Activated CD4-positive, alpha-beta T cell treated with anti-CD3 and anti-CD28 coated beads for 36 hours (primary cell): ENCODE measurements around the gene UBE2G2. TPM values are rescaled to one million over a fixed set of nuclear protein-coding genes. Genes with fewer than 3 reads are reported as not detected.

Source experiments
- ATAC-seq: fragments of 200-7000 bp; cut with Tn5 transposase; one replicate; pipeline ENCODE4 v1.10.0; 2021; ENCODE audit warnings: mild to moderate bottlenecking, moderate library complexity
- CTCF ChIA-PET: fragments of 350-600 bp; sonication (Branson Sonifier 250); formaldehyde crosslinking; loops from one replicate; lab custom pipeline; 2021; ENCODE audit warnings: antibody characterized with exemption; lab: Charles Lee
- POLR2A ChIA-PET: fragments of 350-600 bp; sonication (Branson Sonifier 250); formaldehyde crosslinking; loops from one replicate; lab custom pipeline; 2021; ENCODE audit warnings: antibody characterized with exemption, inconsistent platforms; lab: Charles Lee
- DNase-seq: peaks from one replicate; pipeline ENCODE4 v3.0.0-alpha.2; 2020
- H3K27ac Mint-ChIP-seq: one replicate; pipeline ENCODE4 v1.8.0; 2021; ENCODE audit warnings: mixed read lengths
- H3K27me3 Mint-ChIP-seq: one replicate; pipeline ENCODE4 v1.8.0; 2021; ENCODE audit warnings: mixed read lengths
- H3K36me3 Mint-ChIP-seq: one replicate; pipeline ENCODE4 v1.8.0; 2021; ENCODE audit warnings: low read depth, mixed read lengths
- H3K4me1 Mint-ChIP-seq: one replicate; pipeline ENCODE4 v1.8.0; 2021; ENCODE audit warnings: mixed read lengths
- H3K4me3 Mint-ChIP-seq: one replicate; pipeline ENCODE4 v1.8.0; 2021; ENCODE audit warnings: mild to moderate bottlenecking, moderate library complexity, mixed read lengths
- H3K9me3 Mint-ChIP-seq: one replicate; pipeline ENCODE4 v1.8.0; 2021; ENCODE audit warnings: low read depth, mixed read lengths
- intact Hi-C, 2 experiments: fragments of 100-400 bp; cut with DNase I in 1 of 2; cut with micrococcal nuclease in 1 of 2; formaldehyde crosslinking; loops; one replicate each; pipeline versions ENCODE4 v1.14.2 to v1.15.1; 2022 to 2024; cut with DNase I, micrococcal nuclease
- total RNA-seq, 2 experiments: library from RNA; stranded (reverse); gene quantifications; one replicate each; pipeline ENCODE4 v1.2.3, GENCODE V29; 2021

Gene UBE2G2
- total RNA-seq, 2 experiments from 2014 or later, result 103 to 121 TPM

DNA sequence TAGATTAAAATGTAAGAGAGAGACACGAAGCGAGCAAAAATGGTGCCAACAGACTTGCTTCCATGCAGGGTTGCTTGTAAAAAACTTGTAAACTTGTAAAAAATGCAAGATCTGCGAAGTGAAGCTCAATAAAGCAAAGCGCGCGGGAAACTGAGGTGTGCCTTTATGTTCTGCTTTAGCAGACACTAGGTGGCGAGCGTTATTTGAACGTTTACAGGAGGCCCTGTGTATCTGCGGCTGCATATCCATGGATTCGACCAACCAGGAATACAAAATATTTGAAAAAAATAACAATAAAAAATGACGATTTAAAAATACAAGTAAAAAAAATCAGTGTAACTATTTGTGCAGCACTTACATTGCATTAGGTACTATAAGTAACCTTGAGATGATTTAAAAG is 1.5 kb downstream of the UBE2G2 start:
- no peaks in the 10 kb centered on the region for H3K9me3 Mint-ChIP-seq
- H3K4me1 Mint-ChIP-seq, result peaks cover 70% of the 10 kb centered on the region
- ChIA-PET CTCF (interaction anchor here (0.8 to 3.1 kb wide), 18 partner anchors 8 to 290 kb away, joined by 3 to 19 read pairs (median 4); partner anchors contain the start of genes PTTG1IP and SLX9), POLR2A (no interaction called here)
- H3K4me3 Mint-ChIP-seq, result peak overlapping the region; percentile 94
- intact Hi-C loops, result loop anchor here (2.0 to 5.0 kb wide), 4 partner anchors 47 to 277 kb away; partner anchors contain the start of gene ITGB2 (in 1 of the 2)
- peaks cover 60% of the 10 kb centered on the region for H3K36me3 Mint-ChIP-seq
- H3K27ac Mint-ChIP-seq, result peak overlapping the region; percentile 90
- H3K27me3 Mint-ChIP-seq, result no peaks in the 10 kb centered on the region
- ATAC-seq (no peak), DNase-seq (peak; percentile 50)

DNA sequence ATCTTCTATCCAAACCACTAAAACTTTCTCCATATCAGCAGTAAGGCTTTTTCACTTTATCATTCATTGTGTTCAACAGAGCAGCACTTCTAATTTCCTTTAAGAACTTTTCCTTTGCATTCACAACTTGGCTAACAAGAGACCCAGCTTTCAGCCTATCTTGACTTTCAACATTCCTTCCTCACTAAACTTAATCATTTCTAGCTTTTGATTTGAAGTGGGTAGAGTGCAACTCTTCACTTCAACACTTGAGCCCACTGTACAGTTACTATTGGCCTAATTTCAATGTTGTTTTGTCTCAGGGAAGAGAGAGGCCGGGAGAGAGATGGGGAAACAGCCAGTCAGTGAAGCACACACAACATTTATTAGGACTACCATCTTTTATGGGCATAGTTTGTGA is 2.0 kb downstream of the UBE2G2 start:
- H3K36me3 Mint-ChIP-seq, result peaks cover 56% of the 10 kb centered on the region

DNA sequence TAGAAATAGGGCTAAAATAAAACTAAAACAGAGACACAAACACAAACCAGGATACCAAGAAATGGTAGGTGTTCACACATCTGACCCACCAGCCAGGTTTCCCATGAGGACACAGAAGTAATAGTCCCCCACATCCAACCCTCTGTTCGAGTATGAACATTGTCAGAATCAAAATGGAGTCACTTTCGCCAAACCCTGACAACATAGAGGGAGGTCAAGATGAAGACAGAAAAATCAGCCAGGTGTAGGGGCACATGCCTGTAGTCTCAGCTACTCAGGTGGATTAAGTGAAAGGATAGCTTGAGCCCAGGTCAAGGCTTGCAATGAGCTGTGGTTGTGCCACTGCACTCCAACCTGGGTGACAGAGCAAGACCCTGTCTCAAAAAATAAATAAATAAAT is 3.8 kb downstream of the UBE2G2 start:
- DNase-seq (no peak), ATAC-seq (no peak)
- Mint-ChIP-seq H3K36me3 (peaks cover 48% of the 10 kb centered on the region), H3K4me3 (no peak overlapping the region), H3K4me1 (peaks cover 71% of the 10 kb centered on the region), H3K27ac (no peak overlapping the region), H3K9me3 (no peaks in the 10 kb centered on the region), H3K27me3 (no peaks in the 10 kb centered on the region)
- CTCF ChIA-PET, result interaction anchor here (1.0 kb wide), 1 partner anchor 287 kb away, joined by 3 read pairs; no protein-coding TSS in a partner anchor
- intact Hi-C loops, result no loop called here
- POLR2A ChIA-PET, result no interaction called here

More for the DNA sequence above, 2.0 kb downstream of the UBE2G2 start:
- H3K4me3 Mint-ChIP-seq, result peak overlapping the region; percentile 94
- ATAC-seq (no peak), DNase-seq (no peak)
- CTCF ChIA-PET, result interaction anchor here (0.7 to 3.1 kb wide), 17 partner anchors 8 to 289 kb away, joined by 3 to 19 read pairs (median 4); partner anchors contain the start of genes PTTG1IP and SLX9
- intact Hi-C loops, result loop anchor here (2.0 to 5.0 kb wide), 4 partner anchors 47 to 278 kb away; partner anchors contain the start of gene ITGB2 (in 1 of the 2)
- H3K9me3 Mint-ChIP-seq, result no peaks in the 10 kb centered on the region
- H3K27me3 Mint-ChIP-seq, result no peaks in the 10 kb centered on the region
- H3K27ac Mint-ChIP-seq, result peak overlapping the region; percentile 66
- POLR2A ChIA-PET, result no interaction called here
- peaks cover 70% of the 10 kb centered on the region for H3K4me1 Mint-ChIP-seq

DNA sequence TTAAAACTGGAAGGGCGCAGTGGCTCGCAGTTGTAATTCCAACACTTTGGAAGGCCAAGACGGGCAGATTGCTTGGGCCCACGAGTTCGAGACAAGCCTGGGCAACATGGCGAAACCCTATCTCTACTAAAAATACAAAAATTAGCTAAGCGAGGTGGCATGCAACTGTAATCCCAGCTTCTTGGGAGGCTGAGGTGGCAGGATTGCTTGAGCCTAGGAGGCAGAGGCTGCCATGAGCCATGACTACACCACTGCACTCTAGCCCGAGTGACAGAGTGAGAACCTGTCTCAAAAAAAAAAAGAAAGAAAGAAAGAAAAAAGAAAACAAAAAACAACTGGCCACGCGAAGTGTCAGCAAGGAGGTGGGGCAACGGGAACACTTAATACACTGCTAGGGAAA is 6.3 kb downstream of the UBE2G2 start:
- intact Hi-C loops, result no loop called here
- ChIA-PET CTCF (no interaction called here), POLR2A (no interaction called here)
- Mint-ChIP-seq H3K27ac (no peak overlapping the region), H3K4me3 (no peak overlapping the region), H3K4me1 (peaks cover 79% of the 10 kb centered on the region), H3K36me3 (peaks cover 55% of the 10 kb centered on the region), H3K27me3 (no peaks in the 10 kb centered on the region), H3K9me3 (no peaks in the 10 kb centered on the region)
- no peak for ATAC-seq
- DNase-seq, result no peak

DNA sequence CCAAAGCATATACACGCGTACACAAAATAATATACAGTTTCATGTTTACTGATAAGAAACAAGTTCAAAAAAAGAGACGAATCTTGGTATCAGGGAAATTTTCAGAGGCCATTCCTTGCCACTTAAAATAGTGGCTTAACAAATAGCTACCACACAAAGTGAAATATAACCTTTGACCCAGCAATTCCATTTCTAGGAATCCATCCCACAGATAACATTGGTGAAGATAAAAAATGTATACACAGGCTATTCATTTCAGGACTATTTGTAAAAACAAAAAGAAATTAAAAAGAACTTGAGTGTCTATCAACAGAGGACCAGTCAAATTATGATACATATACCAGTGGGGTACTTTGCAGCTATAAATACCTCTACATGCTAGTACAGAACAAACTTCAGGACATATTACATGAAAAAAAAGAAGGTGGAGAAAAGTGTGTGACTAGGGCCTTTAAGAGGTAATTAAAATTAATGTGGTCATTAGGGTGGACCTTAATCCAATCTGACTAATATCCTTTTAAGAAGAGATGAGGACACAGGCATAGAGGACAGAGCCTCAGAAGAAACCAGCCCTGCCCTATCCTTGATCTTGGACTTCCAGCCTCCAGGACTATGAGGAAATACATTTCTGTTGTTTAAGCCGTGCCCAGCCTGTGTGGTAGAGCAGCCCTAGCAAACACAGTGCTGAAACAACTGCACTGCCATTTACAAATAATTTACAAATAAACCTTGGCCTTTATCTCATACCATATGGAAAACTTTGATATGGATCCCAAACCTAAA is 7.8 kb downstream of the UBE2G2 start:
- Mint-ChIP-seq H3K9me3 (no peaks in the 10 kb centered on the region), H3K4me1 (peaks cover 75% of the 10 kb centered on the region), H3K4me3 (no peak overlapping the region), H3K36me3 (peaks cover 44% of the 10 kb centered on the region), H3K27me3 (no peaks in the 10 kb centered on the region), H3K27ac (peak overlapping the region; percentile 38)
- POLR2A ChIA-PET, result interaction anchor here (0.5 to 0.7 kb wide), 3 partner anchors 8 to 29 kb away, joined by 3 to 4 read pairs (median 3); no protein-coding TSS in a partner anchor
- intact Hi-C loops, result loop anchor here (1.0 kb wide), 2 partner anchors 282 to 283 kb away; no protein-coding TSS in a partner anchor
- ATAC-seq, result peak; percentile 17
- CTCF ChIA-PET, result interaction anchor here (0.6 to 2.2 kb wide), 53 partner anchors 8 to 803 kb away, joined by 3 to 26 read pairs (median 4); partner anchors contain the start of genes PTTG1IP, TSPEAR and UBE2G2
- no peak for DNase-seq

DNA sequence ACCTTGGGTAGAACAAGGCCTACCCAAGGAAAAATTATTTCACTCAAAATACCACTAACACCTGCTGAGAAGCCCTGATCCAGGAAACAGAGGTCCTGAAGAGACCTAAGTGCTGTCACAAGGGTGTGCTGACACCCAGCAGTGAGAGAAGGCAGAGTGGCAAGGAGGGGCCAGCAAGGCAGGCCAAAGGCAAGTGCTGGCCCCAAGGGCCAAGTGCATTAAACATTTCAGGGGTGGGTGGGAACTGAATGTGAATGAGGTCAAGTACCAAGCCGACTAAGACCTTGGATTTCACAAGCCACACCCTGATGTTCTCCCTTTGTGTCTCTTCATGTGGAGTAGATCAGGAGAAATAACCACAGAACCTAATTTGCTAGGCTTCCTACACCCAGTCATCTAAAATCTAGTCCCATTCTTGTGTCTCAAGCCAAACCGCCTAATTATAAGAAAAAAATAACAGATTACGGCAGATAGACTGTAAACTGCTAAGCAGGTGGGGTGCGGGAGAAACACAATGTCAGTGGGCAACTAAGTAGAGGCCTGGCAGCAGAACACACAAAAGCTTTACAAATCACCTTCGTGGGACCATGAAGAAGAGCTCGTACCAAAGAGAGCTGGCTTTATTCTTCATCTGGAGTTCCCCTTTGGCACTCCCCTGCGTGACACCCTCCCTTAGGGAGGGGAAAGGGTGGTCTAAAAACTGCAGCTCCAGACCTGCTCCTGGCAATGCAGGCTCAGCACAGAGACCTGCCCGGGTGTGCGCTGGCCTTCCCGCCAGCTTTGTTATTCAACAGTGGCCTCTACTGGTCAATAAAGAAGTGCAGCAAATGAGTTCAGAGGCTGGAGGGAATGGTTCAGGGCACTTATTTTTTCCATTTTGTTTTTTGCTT is 8.7 kb downstream of the UBE2G2 start:
- H3K36me3 Mint-ChIP-seq, result peaks cover 37% of the 10 kb centered on the region
- intact Hi-C loops, result loop anchor here (1.0 kb wide), 2 partner anchors 282 to 283 kb away; no protein-coding TSS in a partner anchor
- ChIA-PET CTCF (interaction anchor here (0.6 to 2.2 kb wide), 53 partner anchors 8 to 855 kb away, joined by 3 to 26 read pairs (median 4); partner anchors contain the start of genes PTTG1IP, TSPEAR and UBE2G2), POLR2A (interaction anchor here (0.6 to 0.7 kb wide), 3 partner anchors 9 to 300 kb away, joined by 3 to 4 read pairs (median 3); no protein-coding TSS in a partner anchor)
- no peaks in the 10 kb centered on the region for H3K9me3 Mint-ChIP-seq
- peak overlapping the region; percentile 53 for H3K27ac Mint-ChIP-seq
- H3K4me3 Mint-ChIP-seq, result no peak overlapping the region
- ATAC-seq, result peak; percentile 92
- peak; percentile 71 for DNase-seq
- peaks cover 67% of the 10 kb centered on the region for H3K4me1 Mint-ChIP-seq
- no peaks in the 10 kb centered on the region for H3K27me3 Mint-ChIP-seq

DNA sequence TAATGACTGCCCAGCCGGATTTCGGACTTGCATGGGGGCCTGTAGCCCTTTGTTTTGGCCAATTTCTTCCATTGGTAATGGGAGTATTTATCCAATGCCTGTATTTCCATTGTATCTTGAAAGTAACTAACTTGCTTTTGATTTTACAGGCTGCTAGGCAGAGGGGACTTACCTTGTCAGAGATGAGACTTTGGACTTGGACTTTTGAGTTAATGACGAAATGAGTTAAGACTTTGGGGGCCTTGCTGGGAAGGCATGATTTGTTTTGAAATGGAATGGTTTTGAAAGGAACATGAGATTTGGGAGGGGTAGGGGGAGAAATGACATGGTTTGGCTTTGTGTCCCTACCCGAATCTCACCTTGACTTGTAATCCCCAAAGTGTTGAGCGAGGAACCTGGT is 9.6 kb downstream of the UBE2G2 start:
- intact Hi-C loops, result no loop called here
- CTCF ChIA-PET, result interaction anchor here (0.7 to 1.3 kb wide), 2 partner anchors 8 to 281 kb away, joined by 3 to 4 read pairs; no protein-coding TSS in a partner anchor
- Mint-ChIP-seq H3K27me3 (no peaks in the 10 kb centered on the region), H3K36me3 (peaks cover 36% of the 10 kb centered on the region), H3K4me1 (peaks cover 61% of the 10 kb centered on the region), H3K27ac (peak overlapping the region; percentile 42), H3K9me3 (no peaks in the 10 kb centered on the region), H3K4me3 (no peak overlapping the region)
- no peak for DNase-seq
- POLR2A ChIA-PET, result interaction anchor here (0.7 kb wide), 1 partner anchor 276 kb away, joined by 3 read pairs; no protein-coding TSS in a partner anchor
- ATAC-seq, result no peak

DNA sequence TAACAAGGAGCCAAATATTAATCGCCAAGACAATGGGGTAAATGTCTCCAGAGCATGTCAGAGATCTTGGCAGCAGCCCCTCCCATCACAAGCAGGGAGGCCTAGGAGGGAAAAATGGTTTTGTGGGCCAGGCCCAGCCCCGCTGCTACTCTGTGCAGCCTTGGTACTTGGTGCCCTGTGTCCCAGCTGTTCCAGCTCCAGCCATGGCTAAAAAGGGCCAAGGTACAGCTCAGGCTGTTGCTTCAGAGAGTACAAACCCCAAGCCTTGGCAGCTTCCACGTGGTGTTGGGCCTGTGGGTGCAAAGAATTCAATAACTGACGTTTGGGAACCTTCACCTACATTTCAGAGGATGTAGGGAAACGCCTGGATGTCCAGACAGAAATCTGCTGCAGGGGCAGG is 10.4 kb downstream of the UBE2G2 start:
- Mint-ChIP-seq H3K9me3 (no peaks in the 10 kb centered on the region), H3K36me3 (peaks cover 33% of the 10 kb centered on the region), H3K27me3 (no peaks in the 10 kb centered on the region), H3K4me3 (no peak overlapping the region), H3K27ac (no peak overlapping the region), H3K4me1 (peaks cover 54% of the 10 kb centered on the region)
- ATAC-seq (no peak), DNase-seq (no peak)
- ChIA-PET CTCF (interaction anchor here (0.7 to 1.3 kb wide), 2 partner anchors 9 to 281 kb away, joined by 3 to 4 read pairs; no protein-coding TSS in a partner anchor), POLR2A (interaction anchor here (0.7 kb wide), 1 partner anchor 275 kb away, joined by 3 read pairs; no protein-coding TSS in a partner anchor)
- intact Hi-C loops, result no loop called here

DNA sequence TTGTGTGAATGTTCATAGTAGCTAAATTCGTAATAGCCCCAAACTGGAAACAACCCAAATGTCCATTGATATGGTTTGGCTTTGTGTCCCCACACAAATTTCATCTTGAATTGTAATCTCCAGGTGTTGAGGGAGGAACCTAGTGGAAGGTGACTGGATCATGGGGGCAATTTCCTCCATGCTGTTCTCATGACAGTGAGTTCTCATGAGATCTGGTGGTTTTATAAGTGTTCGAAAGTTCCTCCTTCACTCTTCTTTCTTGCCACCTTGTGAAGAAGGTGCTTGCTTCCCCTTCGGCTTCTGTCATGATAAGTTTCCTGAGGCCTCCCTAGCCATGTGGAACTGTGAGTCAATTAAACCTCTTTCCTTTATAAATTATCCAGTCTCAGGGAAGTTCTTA is 11.3 kb downstream of the UBE2G2 start:
- ATAC-seq, result no peak
- ChIA-PET POLR2A (no interaction called here), CTCF (interaction anchor here (0.6 to 1.4 kb wide), 4 partner anchors 10 to 457 kb away, joined by 3 to 4 read pairs (median 3); partner anchors contain the start of gene UBE2G2)
- H3K4me3 Mint-ChIP-seq, result no peak overlapping the region
- peaks cover 34% of the 10 kb centered on the region for H3K36me3 Mint-ChIP-seq
- no peak for DNase-seq
- H3K9me3 Mint-ChIP-seq, result no peaks in the 10 kb centered on the region
- intact Hi-C loops, result no loop called here
- no peak overlapping the region for H3K27ac Mint-ChIP-seq
- no peaks in the 10 kb centered on the region for H3K27me3 Mint-ChIP-seq
- H3K4me1 Mint-ChIP-seq, result peaks cover 45% of the 10 kb centered on the region

DNA sequence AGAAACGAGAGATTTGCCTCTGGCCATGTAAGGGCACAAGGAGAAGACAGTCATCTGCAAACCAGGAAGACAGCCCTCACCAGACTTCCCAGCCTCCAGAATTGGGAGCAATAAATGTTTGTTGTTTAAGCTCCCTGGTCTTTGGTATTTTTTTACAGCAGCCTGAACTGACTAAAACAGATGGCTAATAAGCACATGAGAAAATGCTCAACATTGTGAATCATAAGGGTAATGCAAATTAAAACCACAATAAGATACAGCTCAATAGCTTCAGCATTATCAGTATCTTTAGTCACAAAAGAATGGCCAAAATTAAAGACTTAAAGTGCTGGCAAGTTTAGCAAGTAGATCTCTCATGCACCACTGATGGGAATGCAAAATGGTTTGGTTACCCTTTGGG is 11.7 kb downstream of the UBE2G2 start:
- Mint-ChIP-seq H3K36me3 (peaks cover 37% of the 10 kb centered on the region), H3K9me3 (no peaks in the 10 kb centered on the region), H3K27ac (no peak overlapping the region), H3K27me3 (no peaks in the 10 kb centered on the region), H3K4me1 (peaks cover 43% of the 10 kb centered on the region), H3K4me3 (no peak overlapping the region)
- peak; percentile 40 for ATAC-seq
- POLR2A ChIA-PET, result interaction anchor here (0.6 kb wide), 1 partner anchor 212 kb away, joined by 3 read pairs; no protein-coding TSS in a partner anchor
- no peak for DNase-seq
- CTCF ChIA-PET, result interaction anchor here (0.5 to 1.4 kb wide), 6 partner anchors 9 to 457 kb away, joined by 3 to 4 read pairs (median 3); partner anchors contain the start of gene UBE2G2
- intact Hi-C loops, result no loop called here
